GM12892 (cell line): ENCODE data around the gene PHF24.
A peak's percentile ranks its signal among the peaks of the same experiment; 100 is the strongest.

ENCODE experiments used
- DNase-seq: peaks from one replicate; pipeline ENCODE4 v3.0.0; 2011; ENCODE audit not compliant: insufficient read length
- FAIRE-seq: peaks from 2 replicates; lab custom pipeline; 2011; peaks lifted over from hg19 to GRCh38; lab: Jason Lieb, UNC
- POLR2A ChIP-seq: IDR thresholded peaks from 2 replicates; pipeline ENCODE4 v1.6.1; 2011; ENCODE audit warnings: low read depth, low read length, control low read depth
- POLR2AphosphoS5 ChIP-seq: IDR thresholded peaks from 2 replicates; pipeline ENCODE4 v1.6.1; 2011; ENCODE audit warnings: low read depth, low read length, control low read depth
- TAF1 ChIP-seq: IDR thresholded peaks from 2 replicates; pipeline ENCODE4 v1.6.1; 2011; ENCODE audit warnings: low read depth, mild to moderate bottlenecking, control low read depth, low read length, borderline replicate concordance

Gene PHF24

DNA sequence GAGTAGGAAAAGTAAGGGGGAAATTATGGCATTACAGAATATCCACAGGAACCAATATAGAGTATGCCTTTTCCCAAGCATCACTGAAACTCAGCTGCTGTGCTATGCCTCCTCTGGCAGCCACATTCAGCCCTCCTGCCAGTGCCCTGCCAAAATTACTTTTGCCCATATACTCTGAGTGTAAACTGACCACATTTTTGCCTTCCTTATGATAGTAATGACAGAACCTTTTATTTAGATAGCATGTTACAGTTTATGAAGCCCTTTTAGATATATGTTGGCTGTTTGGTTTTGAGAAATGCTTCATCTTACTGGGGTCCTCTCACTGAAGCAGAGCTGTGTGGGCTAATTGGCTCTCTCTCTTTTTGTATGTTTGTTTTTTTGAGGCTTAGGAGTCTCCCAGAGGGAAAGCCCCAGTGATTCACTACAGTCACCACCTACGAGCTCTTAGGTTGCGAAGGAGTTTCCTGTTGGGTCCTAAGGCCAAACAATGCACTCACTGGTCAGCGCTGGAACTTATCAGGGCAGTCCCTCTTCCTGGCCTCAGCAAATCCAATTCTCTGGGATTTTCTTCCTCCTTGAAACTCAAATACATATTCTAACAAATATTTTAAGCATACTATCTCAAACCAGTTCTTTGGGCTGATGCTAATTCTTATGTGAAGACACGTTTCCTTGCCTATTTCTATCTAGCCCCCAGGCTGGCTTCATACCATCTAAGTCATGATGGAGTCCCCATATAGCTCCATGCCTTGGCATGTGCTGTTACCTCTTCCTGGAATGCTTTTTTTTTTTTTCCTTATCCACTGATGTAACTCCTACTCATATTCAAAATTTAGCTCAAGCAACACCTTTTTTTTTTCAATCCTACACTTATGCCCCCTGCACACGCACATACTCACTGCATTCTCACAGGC lies 3.7 kb downstream of the PHF24 start:
- TF ChIP-seq TAF1 (no peak), POLR2AphosphoS5 (no peak), POLR2A (no peak)
- peak; percentile 14 for FAIRE-seq
- no peak for DNase-seq

DNA sequence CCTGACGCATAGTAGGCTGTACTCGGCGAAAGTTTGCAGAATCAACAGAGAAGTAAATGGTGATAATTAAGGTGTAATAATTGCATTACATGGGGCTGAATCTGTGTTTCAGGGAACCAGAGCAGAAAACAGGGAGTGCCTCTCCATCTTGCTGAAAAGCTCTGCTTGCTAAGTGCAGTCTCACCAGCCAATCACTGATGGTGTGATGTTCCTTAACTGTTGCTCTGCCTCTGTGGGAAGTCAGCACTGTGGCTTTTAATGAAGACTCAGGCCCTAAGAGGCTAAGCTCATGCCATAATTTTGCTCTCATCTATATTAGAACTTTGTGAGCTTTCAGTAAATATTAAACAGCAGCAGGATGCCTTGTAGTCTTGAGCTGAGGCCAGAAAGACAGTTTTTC lies 4.5 kb downstream of the PHF24 start:
- no peak for TF ChIP-seq POLR2AphosphoS5
- TF ChIP-seq POLR2A = no peak
- no peak for TF ChIP-seq TAF1
- no peak for DNase-seq
- no peak for FAIRE-seq

DNA sequence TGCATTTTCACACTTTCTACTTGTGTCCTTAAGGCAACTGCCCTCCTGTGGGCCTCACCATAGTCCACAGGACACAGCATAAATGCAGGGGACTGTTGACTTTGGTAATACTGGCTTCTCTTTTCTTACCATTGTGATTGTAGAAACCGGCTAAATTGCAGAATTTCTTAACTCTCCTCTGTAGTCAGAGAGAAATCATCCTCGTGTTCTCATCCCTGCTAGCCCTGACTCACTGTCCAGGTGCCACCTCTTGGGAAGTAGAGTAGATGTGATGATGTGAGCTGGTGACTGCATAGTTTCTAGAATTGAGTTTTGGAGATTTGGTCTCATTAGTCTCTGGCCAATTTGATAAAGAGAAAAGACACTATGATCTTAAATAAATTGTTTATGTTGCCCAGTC lies 5.5 kb downstream of the PHF24 start:
- no peak for DNase-seq
- FAIRE-seq = no peak
- no peak for TF ChIP-seq TAF1
- no peak for TF ChIP-seq POLR2A

DNA sequence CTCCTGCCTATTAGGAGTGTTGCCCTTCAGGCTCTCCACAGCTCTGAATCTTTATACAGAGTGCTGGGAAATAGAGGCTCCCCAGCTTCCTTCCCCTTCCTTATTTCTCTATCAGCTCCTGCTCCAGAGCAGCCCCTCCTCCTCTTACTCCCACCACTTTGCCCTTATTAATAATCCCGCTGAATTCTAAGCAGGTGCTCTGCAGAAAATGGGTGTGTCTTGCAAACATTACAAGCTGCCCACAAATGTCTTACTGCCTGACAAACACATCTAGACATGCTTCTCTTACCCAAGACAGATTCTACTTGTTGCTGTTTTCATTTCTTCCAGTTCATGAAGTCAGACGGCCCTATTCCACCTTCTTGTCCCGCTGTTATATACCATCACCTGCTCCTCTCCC lies 6.4 kb downstream of the PHF24 start:
- TF ChIP-seq TAF1 (no peak), POLR2AphosphoS5 (no peak), POLR2A (no peak)
- DNase-seq (no peak), FAIRE-seq (no peak)

DNA sequence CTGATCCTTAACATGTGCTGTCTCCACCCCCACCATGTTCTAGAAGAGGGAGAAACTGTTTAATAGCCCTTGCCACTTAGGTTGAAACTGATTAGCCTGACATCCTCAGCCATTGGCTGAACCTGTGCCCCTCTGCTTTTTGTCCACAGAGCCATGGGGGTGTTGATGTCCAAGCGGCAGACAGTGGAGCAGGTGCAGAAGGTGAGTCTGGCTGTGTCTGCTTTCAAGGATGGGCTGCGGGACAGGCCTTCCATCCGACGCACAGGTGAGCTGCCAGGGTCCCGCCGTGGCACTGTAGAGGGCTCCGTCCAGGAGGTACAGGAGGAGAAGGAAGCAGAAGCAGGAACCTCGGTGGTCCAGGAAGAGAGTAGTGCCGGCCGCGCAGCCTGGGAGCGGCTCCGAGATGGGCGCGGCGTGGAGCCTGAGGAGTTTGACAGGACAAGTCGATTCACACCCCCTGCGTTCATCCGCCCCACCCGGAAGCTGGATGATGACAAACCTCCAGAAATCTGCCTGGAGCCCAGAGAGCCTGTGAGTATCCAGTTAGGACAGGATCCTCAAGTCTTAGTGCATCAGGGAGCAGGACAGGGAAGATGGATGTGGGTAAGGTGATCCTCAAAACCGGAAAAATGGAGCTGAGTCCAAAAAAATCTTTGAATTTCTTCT lies 13.2 kb downstream of the PHF24 start:
- DNase-seq = no peak
- no peak for FAIRE-seq
- TF ChIP-seq POLR2A (no peak), TAF1 (no peak), POLR2AphosphoS5 (no peak)

DNA sequence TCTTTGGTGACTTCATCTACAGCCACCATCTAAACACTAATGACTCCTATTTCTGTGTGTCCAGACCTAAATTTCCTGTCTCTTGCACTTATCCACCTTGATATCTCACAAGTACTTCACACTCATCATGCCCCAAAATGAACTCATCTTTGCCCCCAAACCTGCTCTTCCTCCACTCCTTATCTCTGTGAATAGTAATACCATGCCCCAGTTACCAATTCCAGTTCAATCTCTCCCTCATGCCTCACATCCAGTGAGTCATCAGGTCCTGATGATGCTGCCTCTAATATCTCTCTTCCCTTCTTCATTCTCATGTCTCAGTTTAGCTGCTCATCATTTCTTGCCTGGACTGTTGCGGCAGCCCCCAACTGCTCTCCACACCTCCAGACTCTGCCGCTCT lies 16.6 kb downstream of the PHF24 start:
- FAIRE-seq = no peak
- DNase-seq = no peak
- TF ChIP-seq POLR2A (no peak), POLR2AphosphoS5 (no peak), TAF1 (no peak)

DNA sequence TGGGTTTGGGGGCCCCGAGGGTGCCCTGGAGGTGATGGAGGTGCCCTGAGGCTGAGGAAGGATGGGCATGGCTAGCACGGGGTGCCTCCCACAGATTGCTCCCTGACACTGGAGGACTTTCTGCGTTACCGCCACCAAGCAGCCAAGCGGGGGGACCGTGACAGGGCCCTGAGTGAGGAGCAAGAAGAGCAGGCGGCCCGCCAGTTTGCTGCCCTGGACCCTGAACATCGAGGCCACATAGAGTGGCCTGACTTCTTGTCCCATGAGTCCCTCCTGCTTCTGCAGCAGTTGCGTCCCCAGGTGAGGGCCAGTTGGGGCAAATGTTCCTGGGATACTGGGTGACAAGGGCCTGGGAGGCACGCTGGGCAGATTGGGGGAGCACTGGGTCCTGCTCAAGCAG lies 18.4 kb downstream of the PHF24 start:
- FAIRE-seq = no peak
- DNase-seq = no peak
- TF ChIP-seq POLR2A (no peak), POLR2AphosphoS5 (no peak)

DNA sequence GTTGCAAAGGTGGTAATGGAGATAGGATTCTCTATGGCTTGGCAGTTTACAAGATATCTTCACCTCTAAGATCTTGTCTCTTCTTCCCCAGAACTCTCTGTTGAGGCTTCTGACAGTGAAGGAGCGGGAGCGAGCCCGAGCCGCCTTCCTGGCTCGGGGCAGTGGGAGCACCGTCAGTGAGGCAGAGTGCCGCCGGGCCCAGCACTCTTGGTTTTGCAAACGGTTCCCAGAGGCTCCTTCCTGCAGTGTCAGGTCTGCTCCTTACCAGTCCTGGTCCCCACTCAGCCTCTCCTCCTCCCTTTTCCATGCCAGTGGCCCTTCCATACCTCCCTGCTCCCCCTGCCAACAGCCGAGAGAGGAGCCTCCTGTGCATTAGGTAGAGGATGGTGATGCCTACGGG lies 18.9 kb downstream of the PHF24 start:
- no peak for TF ChIP-seq POLR2AphosphoS5
- no peak for TF ChIP-seq TAF1
- no peak for TF ChIP-seq POLR2A
- FAIRE-seq (no peak), DNase-seq (no peak)

DNA sequence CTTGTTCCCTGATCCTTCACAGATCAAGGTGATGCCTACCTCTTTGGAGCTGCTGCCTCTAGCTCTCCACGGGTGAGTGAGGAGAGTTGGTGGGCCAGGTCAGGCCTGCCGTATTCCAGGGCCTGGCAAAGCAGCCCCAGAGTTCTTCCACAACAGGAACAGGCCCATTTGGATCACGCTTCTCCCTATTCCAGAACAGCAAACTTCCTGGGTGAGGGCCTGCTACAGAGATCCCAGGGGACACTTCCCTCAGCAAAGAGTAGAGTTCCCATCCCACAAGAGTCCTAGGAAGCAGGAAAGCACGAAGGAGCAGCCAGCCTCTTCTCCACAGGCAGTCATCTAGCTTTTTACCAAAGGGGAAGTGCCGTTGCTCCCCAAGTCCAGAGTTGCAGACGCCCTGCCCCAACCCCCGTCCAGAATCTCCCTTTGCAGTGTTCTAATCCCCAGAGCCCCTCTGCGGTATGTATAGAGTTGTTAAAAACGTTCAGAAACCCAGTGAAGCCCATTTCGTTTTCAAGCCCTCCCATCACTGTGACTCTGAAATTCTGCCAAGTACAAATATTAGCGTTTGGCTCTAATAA lies 22.2 kb downstream of the PHF24 start:
- FAIRE-seq (no peak), DNase-seq (no peak)
- no peak for TF ChIP-seq POLR2A
- no peak for TF ChIP-seq POLR2AphosphoS5
- TF ChIP-seq TAF1 = no peak

DNA sequence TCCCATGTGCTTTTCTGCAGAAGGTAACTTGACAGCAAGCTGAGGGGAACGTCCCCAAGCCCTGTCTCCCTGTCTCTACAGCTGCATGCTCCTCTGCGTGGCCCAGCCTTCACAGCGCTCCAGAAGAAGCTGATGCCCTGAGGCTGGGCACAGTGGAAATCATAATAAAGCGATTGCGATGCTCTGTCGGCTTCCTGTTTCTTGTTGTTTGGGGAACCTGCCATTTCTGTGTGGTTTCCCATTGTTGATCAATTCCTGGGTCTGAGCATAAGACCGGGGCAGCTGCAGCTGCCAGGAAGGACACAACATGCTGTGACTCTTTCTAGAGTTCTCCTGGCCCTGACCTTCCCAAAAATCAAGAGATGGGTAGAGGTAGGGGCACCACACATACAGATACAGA lies 24.3 kb downstream of the PHF24 start:
- TF ChIP-seq POLR2AphosphoS5 = no peak
- TF ChIP-seq POLR2A = no peak
- TF ChIP-seq TAF1 = no peak
- DNase-seq (no peak), FAIRE-seq (no peak)

DNA sequence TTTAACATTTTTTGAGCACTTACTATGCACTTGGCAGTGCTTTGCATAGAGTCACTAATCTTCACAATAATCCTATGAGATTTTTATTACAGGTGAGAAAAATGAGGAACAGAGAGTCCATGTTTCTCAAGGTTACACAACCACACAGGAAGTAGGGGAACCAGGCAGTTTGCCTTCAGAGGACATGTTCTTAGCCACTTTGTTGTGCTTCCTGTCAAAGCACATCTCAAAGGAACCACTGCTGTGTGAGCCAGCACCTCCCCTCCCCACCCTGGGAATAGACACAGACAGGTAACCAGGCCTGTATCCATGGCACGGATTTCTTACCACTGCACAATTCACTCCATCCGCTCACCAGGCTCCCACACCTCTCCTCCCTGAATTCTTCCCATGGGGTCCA lies 25.1 kb downstream of the PHF24 start:
- FAIRE-seq (peak; percentile 46), DNase-seq (no peak)

More for the DNA sequence above, 25.1 kb downstream of the PHF24 start:
- TF ChIP-seq POLR2AphosphoS5 (no peak), TAF1 (no peak), POLR2A (no peak)
